GM18868 (cell line): ENCODE data around the gene ERC1.
"Not testable (repeated sequence)": the region's sequence is repeated elsewhere in the genome, so short reads cannot be mapped to it uniquely, and the experiment has no call there.

Source experiments
- ATAC-seq: cut with Tn5 transposase; IDR thresholded peaks from one replicate; pipeline ENCODE4 v1.9.1; 2021; ENCODE audit warnings: mild to moderate bottlenecking, moderate library complexity; ENCODE audit not compliant: unreplicated experiment

ERC1 gene

GRCh38 chr12:1117371-1117770 is 126.3 kb downstream of the ERC1 start:
- ATAC-seq, result no peak

GRCh38 chr12:1117970-1118563 is 127.0 kb downstream of the ERC1 start:
- no peak for ATAC-seq

- no peak for ATAC-seq
Measured at GRCh38 chr12:1122786-1123185, 131.8 kb downstream of the ERC1 start.

- no peak for ATAC-seq
Measured at GRCh38 chr12:1126091-1126490, 135.1 kb downstream of the ERC1 start.

GRCh38 chr12:1127021-1127420 is 136.0 kb downstream of the ERC1 start:
- ATAC-seq, result no peak

GRCh38 chr12:1130164-1130563 is 139.1 kb downstream of the ERC1 start:
- no peak for ATAC-seq

GRCh38 chr12:1130571-1130970 is 139.5 kb downstream of the ERC1 start:
- ATAC-seq, result no peak

GRCh38 chr12:1131811-1132224 is 140.8 kb downstream of the ERC1 start:
- ATAC-seq, result no peak

- ATAC-seq, result no peak
Measured at GRCh38 chr12:1132311-1132710, 141.3 kb downstream of the ERC1 start.

GRCh38 chr12:1138691-1139090 is 147.7 kb downstream of the ERC1 start:
- no peak for ATAC-seq

GRCh38 chr12:1146758-1147157 is 155.7 kb downstream of the ERC1 start:
- not testable (repeated sequence) for ATAC-seq

GRCh38 chr12:1147821-1148220 is 156.8 kb downstream of the ERC1 start:
- no peak for ATAC-seq

GRCh38 chr12:1157046-1157445 is 166.0 kb downstream of the ERC1 start:
- ATAC-seq, result no peak

GRCh38 chr12:1161197-1161596 is 170.2 kb downstream of the ERC1 start:
- ATAC-seq, result no peak

GRCh38 chr12:1162081-1162760 is 171.2 kb downstream of the ERC1 start:
- no peak for ATAC-seq

GRCh38 chr12:1167784-1168183 is 176.8 kb downstream of the ERC1 start:
- no peak for ATAC-seq

- no peak for ATAC-seq
Measured at GRCh38 chr12:1170411-1170810, 179.4 kb downstream of the ERC1 start.

- no peak for ATAC-seq
Measured at GRCh38 chr12:1171657-1172408, 180.8 kb downstream of the ERC1 start.

- ATAC-seq, result no peak
Measured at GRCh38 chr12:1173781-1174617, 183.0 kb downstream of the ERC1 start.

GRCh38 chr12:1174659-1175058 is 183.6 kb downstream of the ERC1 start:
- no peak for ATAC-seq

GRCh38 chr12:1176191-1176590 is 185.2 kb downstream of the ERC1 start:
- ATAC-seq, result no peak
